WTC11 (cell line): Measurements from ENCODE around the gene CD2BP2. TPM values are rescaled to one million over a fixed set of nuclear protein-coding genes. Genes with fewer than 3 reads are reported as not detected.

Experiments
- ATAC-seq: fragments of 200-7000 bp; cut with Tn5 transposase; 2 replicates; pipeline ENCODE4 v1.10.0; 2021; ENCODE audit warnings: mild to moderate bottlenecking, moderate library complexity
- CTCF ChIA-PET: fragments of 300-600 bp; sonication (Branson Sonifier 250); formaldehyde crosslinking; loops from one replicate; lab custom pipeline; 2021; ENCODE audit warnings: antibody characterized with exemption; lab: Charles Lee
- POLR2A ChIA-PET: fragments of 350-600 bp; sonication (Branson Sonifier 250); formaldehyde crosslinking; loops from one replicate; lab custom pipeline; 2021; ENCODE audit warnings: antibody characterized with exemption; lab: Charles Lee
- DNase-seq: peaks from one replicate; pipeline ENCODE4 v3.0.0; 2021; ENCODE audit warnings: low spot score
- H3K27ac Mint-ChIP-seq: 2 replicates; pipeline ENCODE4 v1.8.0; 2021; ENCODE audit warnings: mixed read lengths
- H3K27me3 Mint-ChIP-seq: 2 replicates; pipeline ENCODE4 v1.8.0; 2021; ENCODE audit warnings: low read depth, mild to moderate bottlenecking, moderate library complexity, mixed read lengths
- H3K36me3 Mint-ChIP-seq: 2 replicates; pipeline ENCODE4 v1.8.0; 2021; ENCODE audit warnings: mixed read lengths
- H3K4me1 Mint-ChIP-seq: 2 replicates; pipeline ENCODE4 v1.8.0; 2022; ENCODE audit warnings: mixed read lengths
- H3K4me3 Mint-ChIP-seq: 2 replicates; pipeline ENCODE4 v1.8.0; 2021; ENCODE audit warnings: mild to moderate bottlenecking, moderate library complexity, mixed read lengths
- H3K9me3 Mint-ChIP-seq: 2 replicates; pipeline ENCODE4 v1.8.0; 2021; ENCODE audit warnings: mixed read lengths
- CBFB ChIP-seq: sonication (generic); formaldehyde crosslinking; IDR thresholded peaks from 2 replicates; pipeline ENCODE4 v1.8.1; 2022; ENCODE audit warnings: mild to moderate bottlenecking, low read depth, missing genetic modification reagents
- CREM ChIP-seq: sonication (generic); formaldehyde crosslinking; IDR thresholded peaks from 2 replicates; pipeline ENCODE4 v1.8.1; 2022; ENCODE audit warnings: mild to moderate bottlenecking, missing genetic modification reagents, moderate library complexity
- JUN ChIP-seq: sonication (generic); formaldehyde crosslinking; IDR thresholded peaks from 2 replicates; pipeline ENCODE4 v1.8.0; 2023; ENCODE audit warnings: mild to moderate bottlenecking, missing genetic modification reagents
- KAT7 ChIP-seq: sonication (generic); formaldehyde crosslinking; IDR thresholded peaks from 2 replicates; pipeline ENCODE4 v1.8.1; 2023; ENCODE audit warnings: missing genetic modification reagents, mild to moderate bottlenecking, borderline replicate concordance
- NR1H2 ChIP-seq: sonication (generic); formaldehyde crosslinking; IDR thresholded peaks from 2 replicates; pipeline ENCODE4 v1.9.0; 2021; ENCODE audit warnings: mild to moderate bottlenecking, moderate library complexity, missing genetic modification reagents
- PRRX2 ChIP-seq: fragments of 250-450 bp; sonication (Bioruptor Pico); IDR thresholded peaks from 2 replicates; pipeline ENCODE4 v1.8.0; 2021; ENCODE audit warnings: mild to moderate bottlenecking
- RORB ChIP-seq: fragments of 250-450 bp; sonication (Bioruptor Pico); IDR thresholded peaks from 2 replicates; pipeline ENCODE4 v1.9.0; 2021; ENCODE audit warnings: mild to moderate bottlenecking
- TP53 ChIP-seq: sonication (generic); formaldehyde crosslinking; IDR thresholded peaks from 2 replicates; pipeline ENCODE4 v1.8.1; 2023; ENCODE audit warnings: mild to moderate bottlenecking, missing genetic modification reagents
- ZBTB21 ChIP-seq: sonication (generic); formaldehyde crosslinking; IDR thresholded peaks from 2 replicates; pipeline ENCODE4 v1.8.1; 2023; ENCODE audit warnings: mild to moderate bottlenecking, missing genetic modification reagents, borderline replicate concordance
- ZNF232 ChIP-seq: sonication (generic); formaldehyde crosslinking; IDR thresholded peaks from 2 replicates; pipeline ENCODE4 v1.8.0; 2022; ENCODE audit warnings: mild to moderate bottlenecking, missing genetic modification reagents
- ZNF416 ChIP-seq: fragments of 250-450 bp; sonication (Bioruptor Pico); IDR thresholded peaks from 2 replicates; pipeline ENCODE4 v1.9.0; 2021; ENCODE audit warnings: mild to moderate bottlenecking, inconsistent platforms
- total RNA-seq: library from RNA; stranded (reverse); gene quantifications from 3 replicates; pipeline ENCODE4 v1.2.3, GENCODE V29; 2021
- TF ChIP-seq, protein P1 (sequence below): sonication (generic); formaldehyde crosslinking; IDR thresholded peaks from 2 replicates; pipeline ENCODE4 v1.8.0; 2023; ENCODE audit warnings: missing genetic modification reagents, mild to moderate bottlenecking, borderline replicate concordance
- TF ChIP-seq, protein P2 (sequence below): sonication (generic); formaldehyde crosslinking; IDR thresholded peaks from 2 replicates; pipeline ENCODE4 v1.8.1; 2022; ENCODE audit warnings: low read depth, mild to moderate bottlenecking, moderate library complexity, missing genetic modification reagents, borderline replicate concordance
- TF ChIP-seq, protein P3 (sequence below): sonication (generic); formaldehyde crosslinking; IDR thresholded peaks from 2 replicates; pipeline ENCODE4 v1.8.0; 2022; ENCODE audit warnings: mild to moderate bottlenecking, missing genetic modification reagents
- TF ChIP-seq, protein P4 (sequence below): fragments of 250-450 bp; sonication (Bioruptor Pico); IDR thresholded peaks from 2 replicates; pipeline ENCODE4 v1.9.0; 2021; ENCODE audit warnings: moderate library complexity, mild to moderate bottlenecking, inconsistent platforms, borderline replicate concordance
- TF ChIP-seq, protein P5 (sequence below): sonication (generic); formaldehyde crosslinking; IDR thresholded peaks from 2 replicates; pipeline ENCODE4 v1.8.1; 2022; ENCODE audit warnings: mild to moderate bottlenecking, moderate library complexity, missing genetic modification reagents
- TF ChIP-seq, protein P6 (sequence below): sonication (generic); formaldehyde crosslinking; IDR thresholded peaks from 2 replicates; pipeline ENCODE4 v1.8.1; 2022; ENCODE audit warnings: low read depth, missing genetic modification reagents, borderline replicate concordance
- TF ChIP-seq, protein P7 (sequence below): sonication (generic); formaldehyde crosslinking; IDR thresholded peaks from 2 replicates; pipeline ENCODE4 v1.8.1; 2023; ENCODE audit warnings: mild to moderate bottlenecking, missing genetic modification reagents, moderate library complexity
- TF ChIP-seq, protein P8 (sequence below): sonication (generic); formaldehyde crosslinking; IDR thresholded peaks from 2 replicates; pipeline ENCODE4 v1.8.1; 2023; ENCODE audit warnings: mild to moderate bottlenecking, missing genetic modification reagents, borderline replicate concordance

Gene CD2BP2
- total RNA-seq, 1 experiment from 2014 or later, result 56.6 TPM

DNA sequence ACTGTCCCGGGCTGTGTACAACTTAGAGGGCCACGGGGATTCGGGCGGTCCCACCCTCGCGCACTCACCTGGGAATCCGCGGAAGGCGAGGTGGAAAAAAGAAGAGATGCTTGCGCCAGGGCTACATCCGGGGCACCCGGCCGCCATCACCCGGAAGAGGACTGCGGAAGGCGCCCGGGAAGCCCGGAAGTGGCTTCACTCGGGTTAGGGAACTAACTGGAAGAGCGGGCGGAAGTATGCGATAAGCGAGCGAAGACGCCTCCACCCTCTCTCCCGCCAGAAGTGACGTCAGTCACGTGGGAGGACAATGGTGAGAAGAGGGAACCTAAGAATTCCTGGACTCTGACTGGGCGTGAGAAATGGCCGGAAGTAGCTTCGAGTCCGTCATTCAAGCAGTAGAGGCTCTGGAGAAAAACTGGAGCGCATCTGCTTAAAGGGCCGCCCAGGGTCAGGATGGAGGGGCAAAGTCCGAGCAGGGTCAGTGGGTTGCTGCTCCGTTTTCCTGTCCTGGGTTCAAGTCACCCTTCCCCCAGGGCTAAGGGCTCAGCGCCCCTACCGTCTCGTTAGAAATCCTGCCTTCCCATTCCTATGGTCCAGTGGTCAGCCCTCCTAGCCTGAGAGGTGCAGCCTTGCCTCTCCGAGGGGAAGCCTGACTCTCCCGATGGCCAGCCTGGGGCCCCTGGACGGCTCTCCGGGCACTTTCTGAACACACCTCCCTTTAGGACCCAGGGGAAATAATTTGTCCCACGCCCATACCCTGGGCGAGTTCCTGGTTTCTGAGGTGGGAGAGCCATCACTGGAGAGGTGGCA, at the start of gene CD2BP2 (continued):
- TF ChIP-seq, protein P1, sequence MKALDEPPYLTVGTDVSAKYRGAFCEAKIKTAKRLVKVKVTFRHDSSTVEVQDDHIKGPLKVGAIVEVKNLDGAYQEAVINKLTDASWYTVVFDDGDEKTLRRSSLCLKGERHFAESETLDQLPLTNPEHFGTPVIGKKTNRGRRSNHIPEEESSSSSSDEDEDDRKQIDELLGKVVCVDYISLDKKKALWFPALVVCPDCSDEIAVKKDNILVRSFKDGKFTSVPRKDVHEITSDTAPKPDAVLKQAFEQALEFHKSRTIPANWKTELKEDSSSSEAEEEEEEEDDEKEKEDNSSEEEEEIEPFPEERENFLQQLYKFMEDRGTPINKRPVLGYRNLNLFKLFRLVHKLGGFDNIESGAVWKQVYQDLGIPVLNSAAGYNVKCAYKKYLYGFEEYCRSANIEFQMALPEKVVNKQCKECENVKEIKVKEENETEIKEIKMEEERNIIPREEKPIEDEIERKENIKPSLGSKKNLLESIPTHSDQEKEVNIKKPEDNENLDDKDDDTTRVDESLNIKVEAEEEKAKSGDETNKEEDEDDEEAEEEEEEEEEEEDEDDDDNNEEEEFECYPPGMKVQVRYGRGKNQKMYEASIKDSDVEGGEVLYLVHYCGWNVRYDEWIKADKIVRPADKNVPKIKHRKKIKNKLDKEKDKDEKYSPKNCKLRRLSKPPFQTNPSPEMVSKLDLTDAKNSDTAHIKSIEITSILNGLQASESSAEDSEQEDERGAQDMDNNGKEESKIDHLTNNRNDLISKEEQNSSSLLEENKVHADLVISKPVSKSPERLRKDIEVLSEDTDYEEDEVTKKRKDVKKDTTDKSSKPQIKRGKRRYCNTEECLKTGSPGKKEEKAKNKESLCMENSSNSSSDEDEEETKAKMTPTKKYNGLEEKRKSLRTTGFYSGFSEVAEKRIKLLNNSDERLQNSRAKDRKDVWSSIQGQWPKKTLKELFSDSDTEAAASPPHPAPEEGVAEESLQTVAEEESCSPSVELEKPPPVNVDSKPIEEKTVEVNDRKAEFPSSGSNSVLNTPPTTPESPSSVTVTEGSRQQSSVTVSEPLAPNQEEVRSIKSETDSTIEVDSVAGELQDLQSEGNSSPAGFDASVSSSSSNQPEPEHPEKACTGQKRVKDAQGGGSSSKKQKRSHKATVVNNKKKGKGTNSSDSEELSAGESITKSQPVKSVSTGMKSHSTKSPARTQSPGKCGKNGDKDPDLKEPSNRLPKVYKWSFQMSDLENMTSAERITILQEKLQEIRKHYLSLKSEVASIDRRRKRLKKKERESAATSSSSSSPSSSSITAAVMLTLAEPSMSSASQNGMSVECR, result peak; percentile 67; the same call in 1 of the 2 replicates
- TF ChIP-seq ZNF232 (peak; percentile 24; the same call in 1 of the 2 replicates), JUN (CRISPR knock-in tag) (no peak), ZBTB21 (no peak), KAT7 (CRISPR knock-in tag) (no peak), RORB (CRISPR knock-in tag) (no peak), CREM (CRISPR knock-in tag) (peak; percentile 81; the same call in 1 of the 2 replicates), NR1H2 (no peak), TP53 (CRISPR knock-in tag) (no peak)
- TF ChIP-seq, protein P2, sequence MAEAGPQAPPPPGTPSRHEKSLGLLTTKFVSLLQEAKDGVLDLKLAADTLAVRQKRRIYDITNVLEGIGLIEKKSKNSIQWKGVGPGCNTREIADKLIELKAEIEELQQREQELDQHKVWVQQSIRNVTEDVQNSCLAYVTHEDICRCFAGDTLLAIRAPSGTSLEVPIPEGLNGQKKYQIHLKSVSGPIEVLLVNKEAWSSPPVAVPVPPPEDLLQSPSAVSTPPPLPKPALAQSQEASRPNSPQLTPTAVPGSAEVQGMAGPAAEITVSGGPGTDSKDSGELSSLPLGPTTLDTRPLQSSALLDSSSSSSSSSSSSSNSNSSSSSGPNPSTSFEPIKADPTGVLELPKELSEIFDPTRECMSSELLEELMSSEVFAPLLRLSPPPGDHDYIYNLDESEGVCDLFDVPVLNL (CRISPR knock-in tag), result no peak
- TF ChIP-seq, protein P3, sequence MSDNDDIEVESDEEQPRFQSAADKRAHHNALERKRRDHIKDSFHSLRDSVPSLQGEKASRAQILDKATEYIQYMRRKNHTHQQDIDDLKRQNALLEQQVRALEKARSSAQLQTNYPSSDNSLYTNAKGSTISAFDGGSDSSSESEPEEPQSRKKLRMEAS (CRISPR knock-in tag), result peak; percentile 78
- TF ChIP-seq, protein P4, sequence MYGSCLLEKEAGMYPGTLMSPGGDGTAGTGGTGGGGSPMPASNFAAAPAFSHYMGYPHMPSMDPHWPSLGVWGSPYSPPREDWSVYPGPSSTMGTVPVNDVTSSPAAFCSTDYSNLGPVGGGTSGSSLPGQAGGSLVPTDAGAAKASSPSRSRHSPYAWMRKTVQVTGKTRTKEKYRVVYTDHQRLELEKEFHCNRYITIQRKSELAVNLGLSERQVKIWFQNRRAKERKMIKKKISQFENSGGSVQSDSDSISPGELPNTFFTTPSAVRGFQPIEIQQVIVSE, result 0 out of 2 replicates have a peak, but pooled peaks have one; percentile 11

DNA sequence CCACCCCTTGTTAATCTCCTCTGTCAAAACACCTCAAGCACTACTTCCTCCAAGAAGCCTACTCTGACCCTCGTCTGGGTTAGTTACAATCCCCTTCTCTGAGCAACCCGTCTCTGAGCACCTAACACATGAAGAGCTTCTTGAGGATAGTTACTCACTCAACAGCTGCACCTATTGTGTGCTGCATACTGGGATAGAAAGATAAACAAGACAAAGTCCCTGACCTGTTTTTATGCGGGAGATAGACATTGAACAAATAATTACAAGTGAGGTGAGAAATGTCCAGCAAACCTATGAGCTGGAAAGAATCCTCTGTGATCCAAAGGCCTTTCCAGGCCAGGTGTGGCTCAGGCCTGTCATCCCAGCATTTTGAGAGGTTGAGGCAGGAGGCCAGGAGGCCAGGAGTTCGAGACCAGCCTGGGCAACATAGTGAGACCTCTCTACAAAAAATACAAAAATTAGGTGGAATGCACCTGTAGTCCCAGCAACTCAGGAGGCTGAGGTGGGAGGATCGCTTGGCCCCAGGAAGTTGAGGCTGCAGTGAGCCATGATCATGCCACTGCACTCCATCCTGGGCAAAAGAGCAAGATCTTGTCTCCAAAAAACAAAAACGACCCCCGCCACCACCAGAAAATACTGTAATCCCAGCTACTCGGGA, 46.8 kb upstream of the CD2BP2 start:
- POLR2A ChIA-PET, result no interaction called here
- ATAC-seq, result no peak

More for the DNA sequence above, 46.8 kb upstream of the CD2BP2 start:
- Mint-ChIP-seq H3K4me3 (peak overlapping the region; percentile 89), H3K27ac (peak overlapping the region; percentile 20), H3K36me3 (peaks cover 4% of the 10 kb centered on the region), H3K27me3 (peaks cover 21% of the 10 kb centered on the region), H3K9me3 (no peaks in the 10 kb centered on the region), H3K4me1 (peaks cover 26% of the 10 kb centered on the region)
- CTCF ChIA-PET, result interaction anchor here (9.3 kb wide), 1 partner anchor 6 kb away, joined by 97 read pairs; the partner anchor contains the start of gene ZNF771
- TF ChIP-seq, protein P5, sequence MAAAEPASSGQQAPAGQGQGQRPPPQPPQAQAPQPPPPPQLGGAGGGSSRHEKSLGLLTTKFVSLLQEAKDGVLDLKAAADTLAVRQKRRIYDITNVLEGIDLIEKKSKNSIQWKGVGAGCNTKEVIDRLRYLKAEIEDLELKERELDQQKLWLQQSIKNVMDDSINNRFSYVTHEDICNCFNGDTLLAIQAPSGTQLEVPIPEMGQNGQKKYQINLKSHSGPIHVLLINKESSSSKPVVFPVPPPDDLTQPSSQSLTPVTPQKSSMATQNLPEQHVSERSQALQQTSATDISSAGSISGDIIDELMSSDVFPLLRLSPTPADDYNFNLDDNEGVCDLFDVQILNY (CRISPR knock-in tag), result no peak
- TF ChIP-seq, protein P4, result no peak
- TF ChIP-seq, protein P6, sequence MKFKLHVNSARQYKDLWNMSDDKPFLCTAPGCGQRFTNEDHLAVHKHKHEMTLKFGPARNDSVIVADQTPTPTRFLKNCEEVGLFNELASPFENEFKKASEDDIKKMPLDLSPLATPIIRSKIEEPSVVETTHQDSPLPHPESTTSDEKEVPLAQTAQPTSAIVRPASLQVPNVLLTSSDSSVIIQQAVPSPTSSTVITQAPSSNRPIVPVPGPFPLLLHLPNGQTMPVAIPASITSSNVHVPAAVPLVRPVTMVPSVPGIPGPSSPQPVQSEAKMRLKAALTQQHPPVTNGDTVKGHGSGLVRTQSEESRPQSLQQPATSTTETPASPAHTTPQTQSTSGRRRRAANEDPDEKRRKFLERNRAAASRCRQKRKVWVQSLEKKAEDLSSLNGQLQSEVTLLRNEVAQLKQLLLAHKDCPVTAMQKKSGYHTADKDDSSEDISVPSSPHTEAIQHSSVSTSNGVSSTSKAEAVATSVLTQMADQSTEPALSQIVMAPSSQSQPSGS (CRISPR knock-in tag), result no peak
- TF ChIP-seq PRRX2 (no peak), ZNF416 (CRISPR knock-in tag) (no peak), CBFB (CRISPR knock-in tag) (no peak)
- TF ChIP-seq, protein P7, sequence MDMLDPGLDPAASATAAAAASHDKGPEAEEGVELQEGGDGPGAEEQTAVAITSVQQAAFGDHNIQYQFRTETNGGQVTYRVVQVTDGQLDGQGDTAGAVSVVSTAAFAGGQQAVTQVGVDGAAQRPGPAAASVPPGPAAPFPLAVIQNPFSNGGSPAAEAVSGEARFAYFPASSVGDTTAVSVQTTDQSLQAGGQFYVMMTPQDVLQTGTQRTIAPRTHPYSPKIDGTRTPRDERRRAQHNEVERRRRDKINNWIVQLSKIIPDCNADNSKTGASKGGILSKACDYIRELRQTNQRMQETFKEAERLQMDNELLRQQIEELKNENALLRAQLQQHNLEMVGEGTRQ (CRISPR knock-in tag), result no peak
- TF ChIP-seq, protein P8, sequence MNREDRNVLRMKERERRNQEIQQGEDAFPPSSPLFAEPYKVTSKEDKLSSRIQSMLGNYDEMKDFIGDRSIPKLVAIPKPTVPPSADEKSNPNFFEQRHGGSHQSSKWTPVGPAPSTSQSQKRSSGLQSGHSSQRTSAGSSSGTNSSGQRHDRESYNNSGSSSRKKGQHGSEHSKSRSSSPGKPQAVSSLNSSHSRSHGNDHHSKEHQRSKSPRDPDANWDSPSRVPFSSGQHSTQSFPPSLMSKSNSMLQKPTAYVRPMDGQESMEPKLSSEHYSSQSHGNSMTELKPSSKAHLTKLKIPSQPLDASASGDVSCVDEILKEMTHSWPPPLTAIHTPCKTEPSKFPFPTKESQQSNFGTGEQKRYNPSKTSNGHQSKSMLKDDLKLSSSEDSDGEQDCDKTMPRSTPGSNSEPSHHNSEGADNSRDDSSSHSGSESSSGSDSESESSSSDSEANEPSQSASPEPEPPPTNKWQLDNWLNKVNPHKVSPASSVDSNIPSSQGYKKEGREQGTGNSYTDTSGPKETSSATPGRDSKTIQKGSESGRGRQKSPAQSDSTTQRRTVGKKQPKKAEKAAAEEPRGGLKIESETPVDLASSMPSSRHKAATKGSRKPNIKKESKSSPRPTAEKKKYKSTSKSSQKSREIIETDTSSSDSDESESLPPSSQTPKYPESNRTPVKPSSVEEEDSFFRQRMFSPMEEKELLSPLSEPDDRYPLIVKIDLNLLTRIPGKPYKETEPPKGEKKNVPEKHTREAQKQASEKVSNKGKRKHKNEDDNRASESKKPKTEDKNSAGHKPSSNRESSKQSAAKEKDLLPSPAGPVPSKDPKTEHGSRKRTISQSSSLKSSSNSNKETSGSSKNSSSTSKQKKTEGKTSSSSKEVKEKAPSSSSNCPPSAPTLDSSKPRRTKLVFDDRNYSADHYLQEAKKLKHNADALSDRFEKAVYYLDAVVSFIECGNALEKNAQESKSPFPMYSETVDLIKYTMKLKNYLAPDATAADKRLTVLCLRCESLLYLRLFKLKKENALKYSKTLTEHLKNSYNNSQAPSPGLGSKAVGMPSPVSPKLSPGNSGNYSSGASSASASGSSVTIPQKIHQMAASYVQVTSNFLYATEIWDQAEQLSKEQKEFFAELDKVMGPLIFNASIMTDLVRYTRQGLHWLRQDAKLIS, result no peak
- no peak for DNase-seq
